Measurements from ENCODE around the gene F11.
"Not testable (repeated sequence)": the region's sequence is repeated elsewhere in the genome, so short reads cannot be mapped to it uniquely, and the experiment has no call there.

The F11 gene

DNA sequence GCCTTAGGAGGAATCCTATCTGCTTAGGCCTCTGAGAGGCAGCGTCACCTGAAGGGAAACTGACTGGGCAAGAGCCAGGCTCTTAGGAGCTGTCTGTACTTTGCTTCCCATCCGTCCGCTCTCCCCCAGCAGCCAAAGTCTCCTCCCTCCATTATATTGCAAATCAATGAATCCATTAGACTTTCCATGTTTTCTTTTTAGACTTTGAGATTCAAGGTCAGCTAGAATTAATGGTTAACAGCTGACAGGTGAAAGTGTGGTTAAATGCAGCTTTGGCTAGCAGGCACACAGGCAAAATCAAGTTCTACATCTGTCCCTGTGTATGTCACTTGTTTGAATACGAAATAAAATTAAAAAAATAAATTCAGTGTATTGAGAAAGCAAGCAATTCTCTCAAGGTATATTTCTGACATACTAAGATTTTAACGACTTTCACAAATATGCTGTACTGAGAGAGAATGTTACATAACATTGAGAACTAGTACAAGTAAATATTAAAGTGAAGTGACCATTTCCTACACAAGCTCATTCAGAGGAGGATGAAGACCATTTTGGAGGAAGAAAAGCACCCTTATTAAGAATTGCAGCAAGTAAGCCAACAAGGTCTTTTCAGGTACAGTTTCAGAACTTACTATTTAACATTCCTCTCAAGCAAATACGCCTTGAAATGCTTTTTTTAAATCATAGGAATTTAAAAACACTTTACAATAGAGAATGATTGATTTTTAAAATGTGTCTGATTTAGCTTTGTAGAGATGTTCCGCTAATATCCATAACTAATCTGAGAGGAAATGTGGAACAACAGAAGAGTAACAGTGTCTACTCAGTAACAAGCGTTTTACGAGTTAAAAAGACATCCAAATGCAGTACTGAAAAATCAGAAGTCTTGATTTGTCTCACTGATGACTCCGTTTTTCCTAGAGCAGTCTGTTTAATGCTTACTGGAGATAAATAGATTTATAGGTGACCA lies at the start of gene F11:
Gene F11, plus strand, starts transcription at position 507 of the 970 bp plus-strand sequence. CDS start 948 bp downstream, outside the sequence.
- no peak for DNase-seq

DNA sequence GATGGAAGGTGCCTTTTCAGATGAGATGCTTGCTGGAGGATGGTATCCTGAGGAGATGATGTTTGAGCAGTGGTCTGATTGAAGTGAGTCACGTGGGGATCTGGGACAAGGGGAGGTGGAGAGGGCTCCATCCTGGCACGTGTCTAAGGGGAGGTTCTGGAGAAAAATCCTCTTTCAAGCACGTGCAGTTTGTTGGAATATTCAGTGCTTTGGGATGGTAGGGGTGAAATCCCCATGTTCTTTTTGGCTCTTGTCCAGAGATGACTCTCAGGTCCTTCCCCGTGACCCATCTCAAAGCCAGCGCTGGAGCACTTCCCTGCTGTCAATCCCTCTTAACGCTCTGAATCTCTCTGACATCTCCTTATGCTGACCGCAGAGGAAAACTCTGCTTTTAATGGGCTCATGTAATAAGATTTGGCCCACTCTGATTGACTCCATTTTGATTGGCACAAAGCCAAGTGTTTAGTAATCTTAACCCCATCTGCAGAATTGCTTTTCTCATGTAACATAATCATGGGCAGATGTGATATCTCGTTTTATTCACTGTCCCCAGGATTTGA lies 49.4 kb upstream of the F11 start:
- DNase-seq: no peak

GRCh38 chr4:186217733-186218293 lies 48.2 kb upstream of the F11 start:
- no peak for DNase-seq

DNA sequence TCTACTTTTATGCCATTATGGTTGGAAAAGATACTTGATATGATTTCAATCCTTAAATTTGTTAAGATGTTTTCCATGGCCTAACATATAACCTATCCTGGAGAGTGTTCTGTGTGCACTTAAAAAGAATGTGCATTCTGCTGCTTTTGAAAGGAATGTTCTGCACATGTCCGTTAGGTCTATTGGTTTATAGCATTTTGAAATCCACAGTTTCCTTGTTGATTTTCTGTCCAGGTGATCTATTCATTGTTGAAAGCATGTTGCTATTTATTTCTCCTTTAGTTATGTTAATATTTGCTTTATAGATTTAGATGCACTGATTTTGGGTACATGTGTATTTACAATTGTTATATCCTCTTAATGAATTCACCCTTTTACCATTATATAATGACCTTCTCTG lies 44.4 kb upstream of the F11 start:
- DNase-seq: no peak

DNA sequence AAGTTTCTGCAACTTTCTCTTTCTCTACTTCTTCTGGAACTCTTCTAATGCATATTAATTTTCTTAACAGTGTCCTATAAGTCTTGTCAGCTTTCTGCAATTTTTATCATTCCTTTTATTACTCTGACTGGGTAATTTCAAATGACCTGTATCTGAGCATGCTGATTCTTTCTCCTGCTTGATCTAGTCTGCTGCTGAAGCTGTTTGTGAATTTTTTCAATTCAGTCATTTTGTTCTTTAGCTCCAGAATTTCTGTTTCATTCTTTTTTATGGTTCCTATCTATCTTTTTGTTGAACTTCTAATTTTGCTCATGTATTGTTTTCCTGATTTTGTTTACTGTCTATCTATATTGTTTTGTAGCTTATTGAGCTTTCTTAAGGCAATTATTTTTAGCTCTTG lies 40.1 kb upstream of the F11 start:
- DNase-seq: no peak

DNA sequence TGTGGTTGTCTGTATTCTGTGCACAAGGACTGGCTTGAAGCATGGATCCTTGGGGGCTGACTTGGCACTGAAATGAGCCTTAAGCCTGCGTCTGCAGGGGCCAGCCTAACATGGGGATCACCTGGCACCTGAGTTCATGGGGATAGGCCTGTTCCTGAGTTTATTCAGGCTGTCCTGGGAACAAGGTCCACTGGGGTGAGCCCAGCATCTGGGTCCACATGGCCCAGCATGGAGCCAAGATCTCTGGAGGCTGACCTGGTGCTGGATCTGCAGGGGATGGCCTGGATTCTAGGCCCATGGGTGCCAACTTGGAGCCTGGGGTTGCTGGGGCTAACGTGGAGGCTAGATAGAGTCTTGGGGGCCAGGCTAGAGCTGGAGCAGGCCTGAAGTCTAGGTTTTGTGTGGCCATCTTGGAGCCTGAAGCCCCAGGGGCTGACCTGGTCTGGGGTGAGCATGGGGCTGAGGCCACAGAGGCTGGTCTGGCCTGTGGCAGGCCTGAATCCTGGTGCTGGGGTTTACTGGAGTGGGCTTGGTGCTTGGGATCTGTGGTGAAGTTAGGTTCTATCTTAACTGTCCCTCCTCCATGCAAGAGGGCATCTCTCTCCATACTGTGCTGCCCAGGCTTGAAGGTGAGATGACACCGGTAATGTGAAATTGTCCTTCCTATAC lies 39.3 kb upstream of the F11 start:
- DNase-seq: no peak

DNA sequence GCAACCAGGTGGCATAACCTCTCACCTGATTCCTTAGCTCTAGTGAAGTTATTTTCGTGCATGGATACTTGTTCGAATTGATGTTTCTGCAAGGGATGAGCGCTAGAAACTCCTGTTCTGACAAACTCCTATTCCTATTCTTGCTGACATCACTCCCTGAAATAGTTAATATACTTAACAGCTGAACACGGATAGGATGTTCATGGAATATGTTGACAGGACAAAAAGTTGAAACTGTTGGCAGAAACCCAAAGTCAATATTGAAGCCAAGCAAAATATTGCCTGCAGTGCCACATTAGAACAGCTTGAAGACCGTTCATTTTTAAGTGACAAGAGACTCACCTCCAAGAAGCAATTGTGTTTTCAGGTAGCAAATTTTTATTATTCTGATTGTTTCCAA lies 38.8 kb upstream of the F11 start, which contains the start of gene KLKB1:
Gene KLKB1, plus strand, starts transcription at position 287 of the 400 bp plus-strand sequence. CDS start 689 bp downstream, outside the sequence.
- DNase-seq: no peak

DNA sequence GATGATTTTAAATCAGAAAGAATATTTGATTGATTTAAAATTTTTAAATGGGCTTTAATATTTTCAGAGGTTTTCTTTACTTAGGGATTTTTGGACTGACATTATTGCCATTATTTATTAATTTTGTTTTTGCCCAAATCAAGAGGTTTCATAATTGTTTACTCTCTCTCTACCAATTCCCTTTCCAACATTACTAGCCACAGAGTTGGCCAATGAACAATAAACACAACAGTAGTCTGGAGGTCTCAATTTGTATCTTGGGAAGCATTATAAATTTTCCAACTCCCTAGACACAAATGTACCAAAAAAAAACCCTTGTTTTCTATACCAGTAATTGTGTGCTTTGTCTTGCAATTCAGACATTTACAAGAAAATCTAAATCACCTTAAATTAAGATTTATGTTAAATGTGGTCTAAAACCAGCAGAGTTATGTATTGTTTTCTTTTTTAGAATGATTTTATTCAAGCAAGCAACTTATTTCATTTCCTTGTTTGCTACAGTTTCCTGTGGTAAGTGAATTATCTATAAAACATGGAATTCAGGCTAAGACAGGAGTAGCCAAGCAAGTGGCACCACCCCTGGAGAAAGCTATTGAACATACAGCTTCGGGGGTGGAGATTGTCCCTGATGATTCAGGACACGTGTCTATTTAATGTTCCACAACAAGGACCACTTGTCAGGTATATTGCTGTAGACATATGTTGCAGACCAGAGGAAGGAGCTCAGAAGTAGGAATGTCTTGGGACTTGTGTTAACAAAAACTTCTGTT lies 38.1 kb upstream of the F11 start:
- no peak for DNase-seq

- no peak for DNase-seq
Measured at GRCh38 chr4:186228514-186228894, 37.5 kb upstream of the F11 start.

DNA sequence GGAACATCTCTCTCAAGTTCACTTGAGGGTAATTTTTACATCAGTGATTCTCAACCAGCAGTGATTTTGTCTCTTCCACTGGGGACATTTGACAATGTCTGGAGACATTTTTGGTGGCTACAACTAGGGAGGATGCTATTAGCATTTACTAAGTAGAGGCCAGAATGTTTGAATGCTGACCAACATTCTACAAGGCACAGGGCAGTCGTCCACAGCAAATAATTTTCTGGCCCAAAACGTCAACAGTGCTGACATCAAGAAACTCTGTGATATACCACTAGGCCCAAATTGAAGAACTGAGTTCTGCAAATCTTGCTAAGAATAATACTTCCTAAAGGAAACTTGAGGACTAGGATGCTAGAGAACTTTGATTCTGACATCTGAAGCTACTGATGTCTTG lies 31.6 kb upstream of the F11 start:
- no peak for DNase-seq

DNA sequence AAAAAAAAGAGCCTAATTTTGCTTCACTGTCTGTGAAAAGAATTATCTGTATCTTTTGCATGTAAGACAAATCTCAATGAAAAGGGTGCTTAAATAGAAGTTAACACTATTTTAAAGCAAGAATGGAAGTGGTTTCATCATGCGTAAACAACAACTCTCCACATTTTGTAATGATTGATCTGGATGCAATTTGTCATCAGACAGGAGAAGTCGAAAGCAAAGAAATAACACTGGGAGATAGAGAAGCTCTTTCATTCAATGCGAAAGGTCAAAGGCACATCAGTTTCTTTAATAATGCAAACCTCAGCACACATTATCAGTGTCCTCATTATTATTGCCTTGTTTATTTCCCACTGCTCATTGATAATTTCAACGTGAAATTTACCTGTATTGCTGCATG lies 29.9 kb upstream of the F11 start:
- no peak for DNase-seq

GRCh38 chr4:186240452-186240847 lies 25.5 kb upstream of the F11 start:
- DNase-seq: no peak

GRCh38 chr4:186240848-186241491 lies 25.0 kb upstream of the F11 start:
- no peak for DNase-seq

DNA sequence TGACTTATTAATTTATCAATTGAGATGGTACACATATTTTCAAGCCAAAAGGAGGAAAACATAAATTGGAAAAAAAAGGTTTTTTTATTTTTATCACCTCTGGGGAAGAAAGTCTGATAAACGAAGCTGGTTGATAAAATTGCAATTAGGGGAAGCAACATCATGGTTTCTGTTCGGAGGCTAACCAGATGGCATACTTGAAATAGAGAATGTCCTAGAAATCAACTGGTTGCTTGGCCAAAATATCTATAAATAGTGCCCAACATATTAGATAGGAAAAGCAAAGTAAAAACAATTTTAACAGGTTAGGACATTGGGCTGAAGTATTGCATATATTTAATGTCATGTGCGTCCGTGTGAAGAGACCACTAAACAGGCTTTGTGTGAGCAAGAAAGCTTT lies 24.4 kb upstream of the F11 start:
- no peak for DNase-seq

DNA sequence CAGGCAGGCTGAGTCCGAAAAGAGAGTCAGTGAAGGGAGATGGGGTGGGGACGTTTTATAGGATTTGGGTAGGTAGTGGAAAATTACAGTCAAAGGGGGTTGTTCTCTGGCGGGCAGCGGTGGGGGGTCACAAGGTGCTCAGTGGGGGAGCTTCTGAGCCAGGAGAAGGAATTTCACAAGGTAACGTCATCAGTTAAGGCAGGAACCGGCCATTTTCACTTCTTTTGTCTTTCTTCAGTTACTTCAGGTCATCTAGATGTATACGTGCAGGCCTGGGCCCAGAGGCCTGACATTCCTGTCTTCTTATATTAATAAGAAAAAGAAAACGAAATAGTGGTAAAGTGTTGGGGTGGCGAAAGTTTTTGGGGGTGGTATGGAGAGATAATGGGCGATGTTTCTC lies 24.0 kb upstream of the F11 start:
- DNase-seq: not testable (repeated sequence)

DNA sequence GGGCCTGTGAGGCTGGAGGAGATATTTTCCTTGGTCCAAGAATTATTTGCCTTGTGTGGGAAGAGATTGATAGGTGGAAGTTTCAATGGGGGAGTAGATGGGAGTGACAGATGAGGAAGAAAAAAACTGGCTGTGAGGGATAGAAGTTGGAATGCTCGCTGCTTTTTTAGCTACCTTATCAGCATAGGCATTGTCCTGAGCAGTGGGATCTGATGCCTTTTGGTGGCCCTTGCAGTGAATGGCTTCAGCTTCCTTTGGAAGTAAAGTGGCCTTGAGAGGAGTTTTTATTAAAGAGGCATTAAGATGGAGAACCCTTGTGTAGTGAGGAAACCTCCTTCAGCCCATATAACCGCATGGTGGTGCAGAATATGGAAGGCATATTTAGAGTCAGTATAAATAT lies 22.7 kb upstream of the F11 start:
- DNase-seq: no peak

- DNase-seq: no peak
Measured at GRCh38 chr4:186244835-186245234, 21.2 kb upstream of the F11 start.

- DNase-seq: not testable (repeated sequence)
Measured at GRCh38 chr4:186247062-186247752, 18.8 kb upstream of the F11 start.

DNA sequence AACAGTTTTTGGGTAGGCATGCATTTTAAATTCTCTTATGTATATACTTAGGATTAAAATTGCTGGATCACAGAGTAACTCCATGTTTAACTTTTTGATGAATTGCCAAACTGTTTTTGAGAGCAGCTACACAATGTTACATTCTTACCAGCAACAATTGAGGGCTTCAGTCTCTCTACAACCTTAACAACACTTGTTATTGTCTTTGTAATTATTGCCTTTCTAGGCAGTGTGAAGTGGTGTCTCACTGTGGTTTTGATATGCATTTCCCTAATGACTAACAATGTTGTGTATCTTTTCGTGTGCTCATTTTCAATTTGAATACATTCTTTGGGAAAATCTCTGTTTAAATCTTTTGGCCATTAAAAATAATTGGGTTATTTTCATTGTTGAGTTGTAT lies 17.3 kb upstream of the F11 start:
- DNase-seq: no peak

DNA sequence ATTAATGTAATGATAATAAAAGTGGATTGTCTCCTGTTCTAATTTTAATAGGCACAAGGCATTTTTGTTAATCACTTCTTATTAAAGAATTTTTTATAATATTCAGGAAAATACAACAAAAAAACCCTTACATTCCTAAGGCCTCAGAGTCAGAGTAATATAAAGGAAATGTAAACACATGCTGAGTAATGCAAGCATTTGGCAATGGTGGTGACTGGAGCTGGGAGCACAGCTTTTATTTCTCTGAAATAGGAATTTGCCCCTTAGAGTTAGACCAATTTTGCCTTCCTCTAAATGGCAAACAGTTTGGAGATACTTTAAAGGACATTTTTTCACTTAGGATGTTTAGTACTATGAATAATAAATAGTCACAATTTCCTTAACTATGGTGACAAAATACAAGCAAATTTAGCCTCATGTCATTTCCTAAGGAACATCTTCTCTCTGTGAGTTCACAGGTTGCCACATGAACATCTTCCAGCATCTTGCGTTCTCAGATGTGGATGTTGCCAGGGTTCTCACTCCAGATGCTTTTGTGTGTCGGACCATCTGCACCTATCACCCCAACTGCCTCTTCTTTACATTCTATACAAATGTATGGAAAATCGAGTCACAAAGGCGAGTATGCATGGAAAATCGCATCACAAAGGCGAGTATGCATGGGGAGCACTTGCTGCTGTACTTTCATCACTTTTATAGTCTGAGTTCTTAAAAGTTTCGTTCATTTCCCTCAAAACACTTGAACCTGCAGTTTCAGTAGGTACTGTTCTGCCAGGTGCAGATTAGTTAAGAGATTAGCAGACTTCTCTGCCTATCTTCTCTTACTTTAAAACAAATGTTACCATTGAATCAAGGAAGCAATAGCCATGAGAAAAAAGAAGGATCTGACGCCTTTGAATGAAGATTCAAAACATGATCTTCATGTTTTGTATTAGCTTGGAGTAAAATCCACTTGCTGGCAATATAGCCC lies 15.9 kb upstream of the F11 start:
- DNase-seq: no peak
